GM23248 (cell line): ENCODE results near the gene MDGA2. TPM values are rescaled to one million over a fixed set of nuclear protein-coding genes. Genes with fewer than 3 reads are reported as not detected.

Experiments
- DNase-seq: peaks from one replicate; pipeline ENCODE4 v3.0.0-alpha.2; 2015
- H2AFZ ChIP-seq: fragments of 200-600 bp; sonication (generic); 2 replicates; pipeline ENCODE4 v1.6.1; 2016; ENCODE audit warnings: antibody characterized with exemption
- H3F3A ChIP-seq: fragments of 200-600 bp; sonication (generic); 2 replicates; pipeline ENCODE4 v1.6.1; 2016; ENCODE audit warnings: mild to moderate bottlenecking, antibody characterized with exemption, mixed run types; ENCODE audit not compliant: insufficient read depth
- H3K27ac ChIP-seq: fragments of 200-600 bp; sonication (generic); 2 replicates; pipeline ENCODE4 v1.5.1; 2016; ENCODE audit warnings: mild to moderate bottlenecking
- H3K27me3 ChIP-seq: fragments of 200-600 bp; sonication (generic); replicated peaks from 2 replicates; pipeline ENCODE4 v1.6.1; 2016; ENCODE audit warnings: mild to moderate bottlenecking; ENCODE audit not compliant: insufficient read depth
- H3K36me3 ChIP-seq: fragments of 200-600 bp; sonication (generic); 2 replicates; pipeline ENCODE4 v1.6.1; 2016; ENCODE audit warnings: low read depth, mild to moderate bottlenecking
- H3K4me1 ChIP-seq: fragments of 200-600 bp; sonication (generic); 2 replicates; pipeline ENCODE4 v1.6.1; 2016; ENCODE audit warnings: mild to moderate bottlenecking; ENCODE audit not compliant: insufficient read depth
- H3K4me2 ChIP-seq: fragments of 200-600 bp; sonication (generic); one replicate; pipeline ENCODE4 v1.6.1; 2016; ENCODE audit warnings: mild to moderate bottlenecking; ENCODE audit not compliant: unreplicated experiment
- H3K4me3 ChIP-seq: fragments of 200-600 bp; sonication (generic); 2 replicates; pipeline ENCODE4 v1.5.1; 2016; ENCODE audit warnings: mild to moderate bottlenecking
- H3K79me2 ChIP-seq: fragments of 200-600 bp; sonication (generic); 2 replicates; pipeline ENCODE4 v1.6.1; 2016; ENCODE audit warnings: mild to moderate bottlenecking; ENCODE audit not compliant: insufficient read depth
- H3K9ac ChIP-seq: fragments of 200-600 bp; sonication (generic); 2 replicates; pipeline ENCODE4 v1.6.1; 2016; ENCODE audit warnings: mild to moderate bottlenecking
- H3K9me2 ChIP-seq: fragments of 200-600 bp; sonication (generic); 2 replicates; pipeline ENCODE4 v1.6.1; 2016; ENCODE audit warnings: mixed run types, mild to moderate bottlenecking, moderate library complexity; ENCODE audit not compliant: insufficient read depth
- H3K9me3 ChIP-seq: fragments of 200-600 bp; sonication (generic); one replicate; pipeline ENCODE4 v1.6.1; 2017; ENCODE audit warnings: low read depth
- H4K20me1 ChIP-seq: fragments of 200-600 bp; sonication (generic); 2 replicates; pipeline ENCODE4 v1.6.0; 2016; ENCODE audit not compliant: insufficient read depth
- EZH2 ChIP-seq: fragments of 200-600 bp; sonication (generic); IDR thresholded peaks from 2 replicates; pipeline ENCODE4 v1.6.1; 2018; ENCODE audit warnings: antibody characterized with exemption, mild to moderate bottlenecking; ENCODE audit not compliant: insufficient read depth, poor library complexity, severe bottlenecking
- EZH2phosphoT487 ChIP-seq: fragments of 200-600 bp; sonication (generic); IDR thresholded peaks from 2 replicates; pipeline ENCODE4 v1.6.1; 2018; ENCODE audit warnings: antibody characterized with exemption, moderate library complexity, mild to moderate bottlenecking, low read depth; ENCODE audit not compliant: insufficient read depth
- WGBS, 2 experiments: methylation state at CpG; one replicate each; pipeline ENCODE4 v1.1.6; 2015 to 2017; ENCODE audit warnings: low lambda C conversion rate in 2 of 2, low coverage in 1 of 2; ENCODE audit errors: missing lambda C conversion rate in 2 of 2; 5-methylcytosine and 5-hydroxymethylcytosine counted together
- in situ Hi-C: fragments of 300-500 bp; cut with MboI; formaldehyde crosslinking; loops from 2 replicates; pipeline ENCODE4 v1.15.0; 2020
- polyA plus RNA-seq: library from polyadenylated mRNA; unstranded; fragments of >200 nt; fragmentation: Nextera tagmentation; extraction: Ambion mirVana; gene quantifications from 2 replicates; pipeline ENCODE4 v1.2.1, GENCODE V29; 2016
- total RNA-seq: library from RNA; depleted of rRNA; stranded (reverse); fragments of >200 nt; shearing (Covaris generic); gene quantifications from 2 replicates; pipeline ENCODE4 v1.2.3, GENCODE V29; 2014

The MDGA2 gene
- total and polyA plus RNA-seq, 2 experiments from 2014 or later = not detected

DNA sequence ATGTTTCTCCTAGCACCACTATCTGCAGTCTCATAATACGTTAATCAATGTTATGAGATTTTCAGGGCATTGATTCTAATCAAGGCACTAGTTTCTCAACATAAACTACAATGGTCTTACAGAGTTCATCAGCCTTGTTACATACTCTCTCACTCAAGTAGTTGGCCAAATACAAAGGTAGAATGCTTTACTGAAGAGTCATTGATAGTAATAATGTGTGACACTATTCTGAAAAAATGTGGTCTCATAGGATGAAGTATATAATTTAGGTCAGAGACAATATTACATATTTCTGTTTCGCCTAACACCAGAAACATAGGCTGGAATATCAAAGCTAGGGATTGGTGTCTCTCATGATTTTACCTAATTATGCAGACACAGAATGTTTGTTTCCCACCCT is 35.2 kb upstream of the MDGA2 start:
- TF ChIP-seq EZH2 (no peak), EZH2phosphoT487 (no peak)
- Histone ChIP-seq H3K9ac (no peak overlapping the region), H3K4me3 (no peak overlapping the region), H3K79me2 (no peaks in the 10 kb centered on the region), H3K36me3 (no peaks in the 10 kb centered on the region), H3K9me2 (no peaks in the 10 kb centered on the region), H3K4me1 (no peaks in the 10 kb centered on the region), H3F3A (no peaks in the 10 kb centered on the region), H4K20me1 (no peaks in the 10 kb centered on the region), H2AFZ (no peak overlapping the region), H3K4me2 (no peak overlapping the region), H3K27me3 (no peaks in the 10 kb centered on the region), H3K9me3 (no peaks in the 10 kb centered on the region), H3K27ac (no peak overlapping the region)
- WGBS, 2 experiments = 16 to 20% methylated on average over 2 of the region's 2 CpGs
- DNase-seq = no peak
- in situ Hi-C loops = no loop called here

DNA sequence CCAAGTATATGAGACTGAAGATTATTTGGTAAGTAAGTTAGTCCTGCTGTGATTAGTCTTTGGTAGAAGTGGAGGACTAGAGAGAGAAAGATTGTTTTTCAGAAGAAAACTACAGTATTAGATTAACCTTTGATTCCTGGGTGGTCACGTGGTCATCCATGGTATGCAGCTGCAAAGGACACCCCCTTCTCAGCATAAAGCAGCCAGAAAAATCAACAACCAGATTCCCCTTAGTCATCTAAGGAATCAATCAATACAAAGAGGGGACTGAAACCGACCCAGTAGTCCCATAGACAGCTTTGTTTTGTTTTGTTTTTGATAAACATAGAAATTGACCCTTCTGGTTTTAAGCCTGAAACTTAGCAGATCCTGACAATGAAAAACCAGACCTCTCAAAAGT is 30.3 kb upstream of the MDGA2 start:
- Histone ChIP-seq H3K9me2 (no peaks in the 10 kb centered on the region), H3K4me3 (no peak overlapping the region), H2AFZ (no peak overlapping the region), H3K27me3 (no peaks in the 10 kb centered on the region), H3K9me3 (no peaks in the 10 kb centered on the region), H4K20me1 (no peaks in the 10 kb centered on the region), H3K79me2 (no peaks in the 10 kb centered on the region), H3F3A (no peaks in the 10 kb centered on the region), H3K27ac (no peak overlapping the region), H3K4me1 (no peaks in the 10 kb centered on the region), H3K4me2 (no peak overlapping the region), H3K9ac (no peak overlapping the region), H3K36me3 (no peaks in the 10 kb centered on the region)
- in situ Hi-C loops = no loop called here
- no peak for DNase-seq
- no peak for TF ChIP-seq EZH2phosphoT487
- no peak for TF ChIP-seq EZH2
- WGBS, 2 experiments = 4 to 5% methylated on average over 2 of the region's 2 CpGs

GRCh38 chr14:47691829-47692228 is 16.4 kb upstream of the MDGA2 start:
- no peak overlapping the region for H3K4me2 ChIP-seq
- DNase-seq = no peak
- no peaks in the 10 kb centered on the region for H3K9me2 ChIP-seq
- no peaks in the 10 kb centered on the region for H3K4me1 ChIP-seq
- TF ChIP-seq EZH2 (no peak), EZH2phosphoT487 (no peak)
- H3K9me3 ChIP-seq = no peaks in the 10 kb centered on the region
- no peaks in the 10 kb centered on the region for H3K27me3 ChIP-seq
- H2AFZ ChIP-seq = no peak overlapping the region
- H3K4me3 ChIP-seq = no peak overlapping the region
- H4K20me1 ChIP-seq = no peaks in the 10 kb centered on the region
- H3K9ac ChIP-seq = no peak overlapping the region
- no peaks in the 10 kb centered on the region for H3K79me2 ChIP-seq
- in situ Hi-C loops = no loop called here
- H3K27ac ChIP-seq = no peak overlapping the region
- H3K36me3 ChIP-seq = no peaks in the 10 kb centered on the region
- H3F3A ChIP-seq = no peaks in the 10 kb centered on the region

- H3K27me3 ChIP-seq = peaks cover 22% of the 10 kb centered on the region
- no peak overlapping the region for H2AFZ ChIP-seq
- no peak overlapping the region for H3K4me2 ChIP-seq
- H3K9me3 ChIP-seq = no peaks in the 10 kb centered on the region
- H3K4me1 ChIP-seq = no peaks in the 10 kb centered on the region
- no peak for TF ChIP-seq EZH2phosphoT487
- no peak for TF ChIP-seq EZH2
- no peak overlapping the region for H3K27ac ChIP-seq
- H3K9me2 ChIP-seq = no peaks in the 10 kb centered on the region
- DNase-seq = no peak
- H3F3A ChIP-seq = no peaks in the 10 kb centered on the region
- H4K20me1 ChIP-seq = no peaks in the 10 kb centered on the region
- in situ Hi-C loops = no loop called here
- no peaks in the 10 kb centered on the region for H3K79me2 ChIP-seq
- no peaks in the 10 kb centered on the region for H3K36me3 ChIP-seq
- no peak overlapping the region for H3K4me3 ChIP-seq
- WGBS, 2 experiments = 0 to 10% methylated on average over 1 of the region's 1 CpG
- H3K9ac ChIP-seq = no peak overlapping the region
Observed at GRCh38 chr14:47678993-47679392, 3.6 kb upstream of the MDGA2 start.

DNA sequence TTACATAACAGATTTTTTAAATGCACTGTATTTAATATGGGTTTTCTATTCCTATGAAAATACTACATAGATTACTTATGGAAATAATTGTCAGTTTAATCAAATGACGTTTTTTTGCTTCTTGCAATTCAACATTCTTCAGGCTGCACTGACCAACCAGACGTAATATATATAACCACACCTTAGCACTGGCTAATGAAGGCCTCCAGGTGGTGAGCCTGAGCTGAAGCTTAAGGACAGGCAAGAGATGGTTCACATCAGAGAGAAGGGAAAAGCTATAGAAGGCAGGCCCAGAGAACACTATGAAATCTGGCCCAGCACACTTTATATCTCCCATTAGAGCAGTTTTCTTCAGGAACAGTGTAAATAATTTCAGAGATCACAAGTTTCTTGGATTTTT is 2.8 kb upstream of the MDGA2 start:
- H3K4me3 ChIP-seq = no peak overlapping the region
- no peaks in the 10 kb centered on the region for H3K4me1 ChIP-seq
- 5 to 9% methylated on average over 2 of the region's 2 CpGs for WGBS, 2 experiments
- no peak for TF ChIP-seq EZH2phosphoT487
- TF ChIP-seq EZH2 = no peak
- no peak overlapping the region for H2AFZ ChIP-seq
- H3K9ac ChIP-seq = no peak overlapping the region
- H3K9me2 ChIP-seq = no peaks in the 10 kb centered on the region
- H3F3A ChIP-seq = no peaks in the 10 kb centered on the region
- H3K79me2 ChIP-seq = no peaks in the 10 kb centered on the region
- peaks cover 27% of the 10 kb centered on the region for H3K27me3 ChIP-seq
- H3K4me2 ChIP-seq = no peak overlapping the region
- no peaks in the 10 kb centered on the region for H3K36me3 ChIP-seq
- H3K27ac ChIP-seq = no peak overlapping the region
- H3K9me3 ChIP-seq = no peaks in the 10 kb centered on the region
- H4K20me1 ChIP-seq = no peaks in the 10 kb centered on the region
- no peak for DNase-seq
- in situ Hi-C loops = no loop called here
